Lower lobe of right lung (tissue), 2 donors: ENCODE data around the gene NEURL1. TPM values are rescaled to one million over a fixed set of nuclear protein-coding genes. Genes with fewer than 3 reads are reported as not detected.
"Not testable (repeated sequence)": the region's sequence is repeated elsewhere in the genome, so short reads cannot be mapped to it uniquely, and the experiment has no call there.

Experiments
- ATAC-seq, 2 donors: fragments of 200-7000 bp; cut with Tn5 transposase; one replicate each; pipeline ENCODE4 v1.9.1; 2020 to 2022; ENCODE audit warnings: mild to moderate bottlenecking in 2 of 2, moderate library complexity in 2 of 2
- DNase-seq: peaks from one replicate; pipeline ENCODE4 v3.0.0-alpha.2; 2020
- H3K27ac ChIP-seq: fragments of 200-600 bp; one replicate; pipeline ENCODE4 v1.8.0; 2022
- H3K27me3 ChIP-seq: fragments of 200-600 bp; one replicate; pipeline ENCODE4 v1.8.0; 2022; ENCODE audit warnings: low read depth
- H3K36me3 ChIP-seq: fragments of 200-600 bp; one replicate; pipeline ENCODE4 v1.8.0; 2022; ENCODE audit warnings: mild to moderate bottlenecking
- H3K4me1 ChIP-seq: fragments of 200-600 bp; one replicate; pipeline ENCODE4 v1.8.0; 2022
- H3K4me3 ChIP-seq: fragments of 200-600 bp; one replicate; pipeline ENCODE4 v1.8.0; 2022; ENCODE audit warnings: mild to moderate bottlenecking
- H3K9me3 ChIP-seq: fragments of 200-600 bp; one replicate; pipeline ENCODE4 v1.8.0; 2022
- CTCF ChIP-seq: fragments of 200-600 bp; IDR thresholded peaks from one replicate; pipeline ENCODE4 v1.8.0; 2022; ENCODE audit warnings: antibody characterized with exemption, mild to moderate bottlenecking
- intact Hi-C: fragments of 100-400 bp; cut with DNase I; formaldehyde crosslinking; loops from one replicate; pipeline ENCODE4 v1.11.0; 2022
- total RNA-seq: library from RNA; stranded (reverse); fragmentation: NEBNext Ultra II Directional; extraction: Animal tissue kit (Norgen Biotek cat#: 25700); gene quantifications from one replicate; pipeline ENCODE4 v1.2.1, GENCODE V29; 2021
- donor health status: DM: no; HTN: yes; CAD: no; lungs with severe emphysema.

The NEURL1 gene
- total RNA-seq, 1 donor from 2014 or later, result 0.95 TPM

- no peak for DNase-seq
- Histone ChIP-seq H3K4me3 (no peak overlapping the region), H3K27ac (no peak overlapping the region), H3K27me3 (peaks cover 13% of the 10 kb centered on the region), H3K9me3 (no peaks in the 10 kb centered on the region), H3K36me3 (no peaks in the 10 kb centered on the region), H3K4me1 (no peaks in the 10 kb centered on the region)
- no peak for TF ChIP-seq CTCF
- ATAC-seq, result no peak
- intact Hi-C loops, result no loop called here
These were observed 9.6 kb downstream of the NEURL1 start for GRCh38 chr10:103502849-103503660.

GRCh38 chr10:103503777-103504176 is 10.3 kb downstream of the NEURL1 start:
- H3K36me3 ChIP-seq, H3K4me1 ChIP-seq, DNase-seq, intact Hi-C loops, ATAC-seq, H3K9me3 ChIP-seq, H3K4me3 ChIP-seq, H3K27ac ChIP-seq: not testable (repeated sequence)
- peaks cover 17% of the 10 kb centered on the region for H3K27me3 ChIP-seq

- intact Hi-C loops, result no loop called here
- peak; percentile 41 to 48 for ATAC-seq
- H3K9me3 ChIP-seq, result no peaks in the 10 kb centered on the region
- no peaks in the 10 kb centered on the region for H3K4me1 ChIP-seq
- DNase-seq, result no peak
- TF ChIP-seq CTCF, result no peak
- H3K27ac ChIP-seq, result no peak overlapping the region
- no peak overlapping the region for H3K4me3 ChIP-seq
- peaks cover 17% of the 10 kb centered on the region for H3K27me3 ChIP-seq
- H3K36me3 ChIP-seq, result no peaks in the 10 kb centered on the region
These were observed 10.8 kb downstream of the NEURL1 start for GRCh38 chr10:103504181-103504783.

GRCh38 chr10:103506061-103506460 is 12.6 kb downstream of the NEURL1 start:
- DNase-seq (no peak), ATAC-seq (no peak)
- Histone ChIP-seq H3K27me3 (peaks cover 9% of the 10 kb centered on the region), H3K4me1 (no peaks in the 10 kb centered on the region), H3K4me3 (no peak overlapping the region), H3K27ac (no peak overlapping the region), H3K36me3 (no peaks in the 10 kb centered on the region), H3K9me3 (no peaks in the 10 kb centered on the region)
- TF ChIP-seq CTCF, result no peak
- intact Hi-C loops, result no loop called here

GRCh38 chr10:103507235-103508191 is 14.0 kb downstream of the NEURL1 start:
- DNase-seq, result no peak
- H3K4me3 ChIP-seq, result no peak overlapping the region

More at GRCh38 chr10:103507235-103508191, 14.0 kb downstream of the NEURL1 start:
- no peak for ATAC-seq
- intact Hi-C loops, result no loop called here
- Histone ChIP-seq H3K9me3 (no peaks in the 10 kb centered on the region), H3K27ac (no peak overlapping the region), H3K36me3 (no peaks in the 10 kb centered on the region), H3K4me1 (no peaks in the 10 kb centered on the region), H3K27me3 (peaks cover 8% of the 10 kb centered on the region)
- TF ChIP-seq CTCF, result no peak
